Measurements from ENCODE around the gene FN3K. TPM values are rescaled to one million over a fixed set of nuclear protein-coding genes. Genes with fewer than 3 reads are reported as not detected.
A peak's percentile ranks its signal among the peaks of the same experiment; 100 is the strongest.
"Not testable (repeated sequence)": the region's sequence is repeated elsewhere in the genome, so short reads cannot be mapped to it uniquely, and the experiment has no call there.

The FN3K gene
- total RNA-seq, 2 donors from 2014 or later, result 49.9 to 62.9 TPM

DNA sequence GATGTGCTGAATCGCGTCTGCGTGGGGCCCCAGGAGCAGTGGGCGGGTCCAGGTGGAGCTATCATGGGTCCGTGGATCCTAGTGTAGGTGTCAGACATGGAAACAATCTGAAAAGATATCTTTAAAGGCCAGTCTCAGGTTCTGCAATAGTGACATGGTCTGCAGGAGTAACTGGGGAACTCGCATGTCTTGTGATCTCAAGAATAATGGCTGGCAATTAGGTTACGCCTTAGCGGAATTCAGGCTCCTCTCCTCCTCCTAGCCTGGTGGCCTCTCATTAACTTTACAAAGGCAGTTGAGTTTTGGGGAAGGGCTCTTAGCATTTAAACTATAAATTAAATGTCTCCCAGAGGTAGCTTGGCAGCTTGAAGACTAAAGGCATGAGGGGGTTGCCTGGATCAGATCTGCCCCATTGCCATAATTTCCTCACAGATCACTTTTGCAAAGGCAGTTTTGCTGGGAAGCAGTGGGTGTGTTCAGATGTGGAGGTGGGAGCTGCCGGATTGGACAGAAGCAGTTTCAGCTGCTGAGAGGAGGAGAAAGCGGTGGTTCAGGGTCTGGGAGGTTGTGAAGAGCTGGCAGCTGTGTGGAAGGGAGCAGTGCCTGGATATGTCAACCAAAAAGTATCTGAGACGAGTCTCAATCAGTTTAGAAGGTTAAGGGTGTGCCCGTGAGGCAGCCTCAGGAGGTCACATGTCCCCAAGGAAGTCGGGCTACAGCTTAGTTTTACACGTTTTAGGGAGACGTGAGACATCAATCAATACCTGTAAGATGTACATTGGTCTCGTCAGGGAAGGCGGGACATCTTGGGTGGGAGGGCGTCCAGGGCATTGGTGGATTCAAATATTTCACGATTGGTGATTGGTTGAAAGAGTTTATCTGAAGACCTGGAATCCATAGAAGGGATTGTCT lies 19.1 kb downstream of the FN3K start:
- ATAC-seq, result no peak
- intact Hi-C loops (cut with DNase I), result no loop called here
- DNase-seq, result no peak

DNA sequence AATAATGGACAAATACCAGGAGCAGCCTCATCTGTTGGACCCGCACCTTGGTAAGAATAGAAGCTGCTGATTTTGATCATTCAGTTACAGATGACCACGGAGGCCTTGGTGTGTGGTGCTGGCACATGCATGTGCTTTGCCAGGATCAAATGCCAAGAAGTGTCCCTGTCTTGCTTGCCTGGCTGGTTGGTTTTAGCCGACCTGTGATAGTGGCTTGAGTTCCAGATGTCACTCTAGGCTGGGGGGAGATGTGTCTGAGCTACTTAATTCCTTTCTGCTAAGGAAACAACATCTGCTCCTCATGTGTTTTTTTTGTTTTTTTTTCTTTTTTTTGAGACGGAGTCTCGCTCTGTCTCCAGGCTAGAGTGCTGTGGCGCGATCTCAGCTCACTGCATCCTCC lies 20.8 kb downstream of the FN3K start:
- no peak for DNase-seq
- no peak for ATAC-seq
- intact Hi-C loops (cut with DNase I), result no loop called here

DNA sequence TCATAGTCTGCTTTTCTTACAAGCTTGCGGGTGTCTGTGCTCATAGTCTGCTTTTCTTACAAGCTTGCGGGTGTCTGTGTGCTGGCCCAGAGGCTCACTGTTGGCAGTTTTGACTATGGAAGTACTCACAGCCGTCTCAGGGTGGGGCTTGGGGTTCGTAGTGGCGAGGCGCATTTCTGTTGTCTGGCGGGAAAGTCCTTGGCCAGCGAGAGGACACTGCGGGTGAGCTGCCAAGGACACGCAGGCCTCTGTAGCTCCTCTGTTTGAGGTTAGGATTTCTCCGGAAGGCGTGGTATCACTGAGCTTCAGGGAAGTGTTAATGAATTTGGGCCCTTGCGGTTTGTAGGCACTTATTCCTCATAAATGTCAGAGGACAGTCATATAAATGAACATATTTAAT lies 30.0 kb downstream of the FN3K start:
- ATAC-seq (no peak), DNase-seq (no peak)
- intact Hi-C loops (cut with DNase I), result no loop called here

DNA sequence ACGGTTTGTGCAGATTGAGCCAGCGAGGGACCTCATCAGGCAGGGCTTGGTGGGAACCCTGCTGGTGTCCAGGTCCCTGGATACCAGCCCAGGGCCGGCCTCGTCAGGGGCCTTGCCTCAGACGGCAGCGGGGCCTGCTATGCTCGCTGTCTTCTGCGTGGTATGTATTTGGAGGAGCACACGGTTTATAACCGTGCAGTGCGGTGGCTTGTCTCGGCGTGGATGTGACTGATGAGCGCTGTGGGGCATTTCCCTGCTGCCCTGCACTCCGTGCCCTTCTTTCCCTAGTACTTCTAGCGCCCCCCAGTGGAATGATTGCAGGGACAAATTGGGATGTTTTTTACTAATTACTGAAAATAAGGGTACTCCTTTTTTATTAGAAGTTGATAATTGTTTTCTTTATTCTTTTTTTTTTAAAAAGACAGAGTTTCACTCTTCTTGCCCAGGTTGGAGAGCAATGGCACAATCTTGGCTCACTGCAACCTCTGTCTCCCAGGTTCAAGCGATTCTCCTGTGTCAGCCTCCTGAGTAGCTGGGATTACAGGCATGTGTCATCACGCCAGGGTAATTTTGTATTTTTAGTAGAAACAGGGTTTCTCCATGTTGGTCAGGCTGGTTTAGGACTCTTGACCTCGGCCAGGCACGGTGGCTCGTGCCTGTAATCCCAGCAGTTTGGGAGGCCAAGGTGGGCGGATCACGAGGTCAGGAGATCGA lies 31.8 kb downstream of the FN3K start:
- ATAC-seq (peak; percentile 53 to 59), DNase-seq (peak; percentile 45)
- intact Hi-C loops (cut with DNase I), result no loop called here

- intact Hi-C loops (cut with DNase I), result no loop called here
- no peak for ATAC-seq
- DNase-seq, result no peak
Observed at GRCh38 chr17:82769041-82769440, 33.6 kb downstream of the FN3K start.

DNA sequence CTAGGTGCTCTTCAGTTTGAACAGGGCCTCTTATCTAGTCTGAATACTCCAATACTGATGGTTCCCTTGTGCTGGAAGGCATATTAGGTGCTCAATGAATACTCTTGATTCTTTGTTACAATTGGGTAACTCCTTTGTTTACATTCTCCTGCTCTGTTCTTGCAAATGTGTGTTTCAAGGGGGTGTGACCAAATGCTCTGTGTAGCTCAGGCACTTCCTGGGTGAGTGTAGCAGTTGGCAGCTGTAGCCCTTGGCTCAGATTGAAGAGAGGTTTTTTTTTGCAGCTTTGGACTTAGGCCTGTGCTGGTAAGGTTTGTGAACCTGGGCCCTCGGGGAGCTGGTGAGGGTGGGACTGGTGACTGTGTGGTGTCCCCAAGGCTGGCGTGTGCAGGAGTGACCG lies 36.6 kb downstream of the FN3K start:
- intact Hi-C loops (cut with DNase I), result loop anchor here (5.0 to 10.0 kb wide), 2 partner anchors 417 to 420 kb away; partner anchors contain the start of gene TEX19 (in 1 of the 2)
- no peak for ATAC-seq
- DNase-seq, result no peak

DNA sequence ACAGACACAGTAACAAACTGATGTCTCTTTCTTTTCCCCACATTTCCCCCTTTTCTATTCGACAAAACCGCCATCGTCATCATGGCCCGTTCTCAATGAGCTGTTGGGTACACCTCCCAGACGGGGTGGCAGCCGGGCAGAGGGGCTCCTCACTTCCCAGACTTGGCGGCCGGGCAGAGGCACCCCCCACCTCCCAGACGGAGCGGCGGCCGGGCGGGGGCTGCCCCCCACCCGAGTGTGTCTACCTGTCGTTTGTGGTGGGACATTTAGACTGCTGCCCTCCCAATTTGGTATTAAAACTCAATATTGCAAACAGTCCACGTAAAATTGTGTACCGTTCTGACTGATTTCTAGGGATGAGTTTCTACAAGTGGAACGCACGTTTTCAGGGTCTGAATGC lies 39.0 kb downstream of the FN3K start:
- ATAC-seq, DNase-seq: not testable (repeated sequence)
- intact Hi-C loops (cut with DNase I), result loop anchor here (5.0 to 10.0 kb wide), 2 partner anchors 420 to 422 kb away; partner anchors contain the start of gene TEX19 (in 1 of the 2)

GRCh38 chr17:82775001-82775823 lies 39.8 kb downstream of the FN3K start:
- ATAC-seq (peak; percentile 50 to 66), DNase-seq (peak; percentile 75)
- intact Hi-C loops (cut with DNase I), result loop anchor here (5.0 to 10.0 kb wide), 2 partner anchors 108 to 420 kb away; partner anchors contain the start of gene TEX19 (in 1 of the 2)

DNA sequence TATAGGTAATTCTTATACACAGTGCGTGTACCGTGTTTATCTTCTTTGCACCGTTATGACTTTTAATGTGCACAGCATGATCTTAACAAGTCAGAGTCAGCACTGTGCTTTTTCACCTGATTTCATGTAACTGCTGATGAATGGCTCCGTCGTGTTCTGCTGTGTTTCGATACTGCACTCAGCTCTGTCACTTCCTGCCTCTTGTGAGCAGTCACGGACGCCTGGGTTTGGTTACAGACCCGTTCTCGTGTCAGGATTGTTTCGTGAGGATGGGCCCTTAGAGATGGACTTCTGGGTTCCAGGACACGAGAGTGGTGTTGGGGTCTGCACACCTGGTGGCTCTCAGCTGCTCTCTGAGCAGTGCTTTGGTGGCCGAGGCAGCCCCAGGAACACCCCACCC lies 41.0 kb downstream of the FN3K start:
- ATAC-seq (no peak), DNase-seq (no peak)
- intact Hi-C loops (cut with DNase I), result loop anchor here (5.0 to 10.0 kb wide), 2 partner anchors 109 to 422 kb away; partner anchors contain the start of gene TEX19 (in 1 of the 2)

DNA sequence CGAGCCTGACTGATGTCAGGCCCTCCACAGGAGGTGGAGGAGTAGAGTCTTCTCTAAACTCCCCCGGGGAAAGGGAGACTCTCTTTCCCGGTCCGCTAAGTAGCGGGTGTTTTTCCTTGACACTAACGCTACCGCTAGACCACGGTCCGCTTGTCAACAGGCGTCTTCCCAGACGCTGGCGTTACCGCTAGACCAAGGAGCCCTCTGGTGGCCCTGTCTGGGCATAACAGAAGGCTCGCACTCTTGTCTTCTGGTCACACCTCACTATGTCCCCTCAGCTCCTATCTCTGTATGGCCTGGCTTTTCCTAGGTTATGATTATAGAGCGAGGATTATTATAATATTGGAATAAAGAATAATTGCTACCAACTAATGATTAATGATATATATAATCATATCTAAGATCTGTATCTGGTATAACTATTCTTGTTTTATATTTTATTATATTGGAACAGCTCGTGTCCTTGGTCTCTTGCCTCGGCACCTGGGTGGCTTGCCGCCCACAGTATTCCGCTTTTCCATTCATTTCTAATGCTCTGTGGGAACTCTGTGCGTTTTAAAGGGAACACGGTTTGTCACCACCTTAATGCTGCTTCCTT lies 42.5 kb downstream of the FN3K start:
- not testable (repeated sequence) for DNase-seq, ATAC-seq
- intact Hi-C loops (cut with DNase I), result loop anchor here (5.0 to 10.0 kb wide), 2 partner anchors 111 to 423 kb away; partner anchors contain the start of gene TEX19 (in 1 of the 2)

- DNase-seq (no peak), ATAC-seq (no peak)
- intact Hi-C loops (cut with DNase I), result loop anchor here (5.0 to 10.0 kb wide), 2 partner anchors 112 to 425 kb away; partner anchors contain the start of gene TEX19 (in 1 of the 2)
Observed at GRCh38 chr17:82779541-82779940, 44.1 kb downstream of the FN3K start.

DNA sequence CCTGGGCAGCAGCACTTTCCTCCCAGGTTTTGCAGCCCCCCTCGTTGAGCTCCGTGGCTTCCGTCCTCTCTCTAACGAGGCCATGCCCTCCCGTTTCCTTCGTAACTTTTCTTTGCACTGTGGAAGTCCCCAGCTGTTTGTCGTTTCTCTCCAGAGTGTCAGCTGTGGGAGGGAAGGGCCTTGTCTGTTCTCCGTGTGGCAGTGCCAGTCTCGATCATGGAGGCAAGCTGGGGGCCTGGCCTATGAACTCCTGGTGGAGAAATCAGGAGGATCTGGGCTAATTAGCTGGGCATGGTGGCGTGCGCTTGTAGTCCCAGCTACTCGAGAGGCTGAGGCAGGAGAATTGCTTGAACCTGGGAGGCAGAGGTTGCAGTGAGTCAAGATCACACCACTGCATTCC lies 44.8 kb downstream of the FN3K start:
- DNase-seq, result no peak
- no peak for ATAC-seq
- intact Hi-C loops (cut with DNase I), result loop anchor here (5.0 to 10.0 kb wide), 4 partner anchors 95 to 182 kb away; no protein-coding TSS in a partner anchor

- DNase-seq, result no peak
- intact Hi-C loops (cut with DNase I), result loop anchor here (5.0 to 10.0 kb wide), 4 partner anchors 94 to 181 kb away; no protein-coding TSS in a partner anchor
- ATAC-seq, result peak in 1 of 2 donors; percentile 7
Observed at GRCh38 chr17:82780971-82781893, 45.8 kb downstream of the FN3K start.

GRCh38 chr17:82781894-82782274 lies 46.5 kb downstream of the FN3K start:
- intact Hi-C loops (cut with DNase I), result loop anchor here (5.0 to 10.0 kb wide), 4 partner anchors 93 to 180 kb away; no protein-coding TSS in a partner anchor
- DNase-seq (peak; percentile 84), ATAC-seq (peak; percentile 94 to 97)

DNA sequence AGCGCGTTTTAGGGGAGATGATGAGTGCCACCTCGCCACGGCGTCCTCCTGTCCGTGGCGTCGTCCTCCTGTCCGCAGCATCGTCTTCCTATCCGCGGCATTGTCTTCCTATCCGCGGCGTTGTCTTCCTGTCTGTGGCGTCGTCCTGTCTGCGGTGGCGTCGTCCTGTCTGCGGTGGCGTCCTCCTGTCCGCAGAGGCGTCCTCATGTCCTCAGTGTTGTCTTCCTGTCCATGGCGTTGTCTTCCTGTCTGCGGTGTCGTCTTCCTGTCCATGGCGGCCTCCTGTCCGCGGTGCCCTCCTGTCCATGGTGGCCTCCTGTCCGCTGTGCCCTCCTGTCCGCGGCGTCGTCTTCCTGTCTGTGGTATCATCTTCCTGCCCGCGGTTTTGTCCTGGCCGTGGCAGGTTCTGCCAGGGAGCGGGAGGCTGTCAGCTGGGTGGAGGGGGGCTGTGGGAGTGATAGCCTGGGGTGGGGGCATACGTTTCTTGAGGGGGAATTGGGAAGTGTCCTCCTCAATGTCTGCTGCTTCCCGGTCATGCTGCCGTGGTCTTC lies 47.3 kb downstream of the FN3K start:
- ATAC-seq (peak in 1 of 2 donors; percentile 16), DNase-seq (peak; percentile 15)
- intact Hi-C loops (cut with DNase I), result loop anchor here (5.0 to 10.0 kb wide), 4 partner anchors 92 to 180 kb away; no protein-coding TSS in a partner anchor

- no peak for ATAC-seq
- DNase-seq, result peak; percentile 1
- intact Hi-C loops (cut with DNase I), result loop anchor here (5.0 to 10.0 kb wide), 4 partner anchors 91 to 179 kb away; no protein-coding TSS in a partner anchor
Observed at GRCh38 chr17:82783498-82783897, 48.1 kb downstream of the FN3K start.

DNA sequence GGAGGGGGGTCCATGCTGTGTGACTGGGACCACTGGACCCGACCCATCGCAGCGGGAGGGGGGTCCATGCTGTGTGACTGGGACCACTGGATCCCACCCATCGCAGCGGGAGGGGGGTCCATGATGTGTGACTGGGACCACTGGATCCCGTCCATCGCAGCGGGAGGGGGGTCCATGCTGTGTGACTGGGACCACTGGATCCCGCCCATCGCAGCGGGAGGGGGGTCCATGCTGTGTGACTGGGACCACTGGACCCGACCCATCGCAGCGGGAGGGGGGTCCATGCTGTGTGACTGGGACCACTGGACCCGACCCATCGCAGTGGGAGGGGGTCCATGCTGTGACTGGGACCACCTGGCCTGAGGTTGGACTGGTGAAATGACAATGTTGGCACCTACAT lies 50.2 kb downstream of the FN3K start:
- not testable (repeated sequence) for ATAC-seq, DNase-seq
- intact Hi-C loops (cut with DNase I), result loop anchor here (10.0 kb wide), 2 partner anchors 89 to 129 kb away; no protein-coding TSS in a partner anchor

Data from left cardiac atrium (tissue), 4 donors.